KBM-7 (cell line): Measurements from ENCODE around the gene CERT1.
"Not testable (repeated sequence)": the region's sequence is repeated elsewhere in the genome, so short reads cannot be mapped to it uniquely, and the experiment has no call there.

ENCODE experiments used
- DNase-seq: peaks from one replicate; pipeline ENCODE4 v3.0.0-alpha.2; 2015
- in situ Hi-C: fragments of 300-500 bp; cut with MboI; formaldehyde crosslinking; loops from 2 replicates; pipeline ENCODE4 v1.14.3; 2020; ENCODE audit warnings: low sequenced_read_pairs, low pct_unique_long_range_greater_than_20kb, mixed read lengths

Gene CERT1, protein sequence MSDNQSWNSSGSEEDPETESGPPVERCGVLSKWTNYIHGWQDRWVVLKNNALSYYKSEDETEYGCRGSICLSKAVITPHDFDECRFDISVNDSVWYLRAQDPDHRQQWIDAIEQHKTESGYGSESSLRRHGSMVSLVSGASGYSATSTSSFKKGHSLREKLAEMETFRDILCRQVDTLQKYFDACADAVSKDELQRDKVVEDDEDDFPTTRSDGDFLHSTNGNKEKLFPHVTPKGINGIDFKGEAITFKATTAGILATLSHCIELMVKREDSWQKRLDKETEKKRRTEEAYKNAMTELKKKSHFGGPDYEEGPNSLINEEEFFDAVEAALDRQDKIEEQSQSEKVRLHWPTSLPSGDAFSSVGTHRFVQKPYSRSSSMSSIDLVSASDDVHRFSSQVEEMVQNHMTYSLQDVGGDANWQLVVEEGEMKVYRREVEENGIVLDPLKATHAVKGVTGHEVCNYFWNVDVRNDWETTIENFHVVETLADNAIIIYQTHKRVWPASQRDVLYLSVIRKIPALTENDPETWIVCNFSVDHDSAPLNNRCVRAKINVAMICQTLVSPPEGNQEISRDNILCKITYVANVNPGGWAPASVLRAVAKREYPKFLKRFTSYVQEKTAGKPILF

GRCh38 chr5:75511435-75512382 is at the start of gene CERT1, which contains the start of gene POLK:
CERT1 (minus strand) TSS chr5:75511629; CDS start chr5:75511207, 422 bp downstream.
POLK (plus strand) TSS chr5:75511891.
- in situ Hi-C loops: no loop called here
- peak; percentile 98 for DNase-seq

GRCh38 chr5:75560655-75561054 is 49.2 kb upstream of the CERT1 start:
- DNase-seq, in situ Hi-C loops: not testable (repeated sequence)

- in situ Hi-C loops: no loop called here
Measured at GRCh38 chr5:75558981-75559632, 47.7 kb upstream of the CERT1 start.

DNA sequence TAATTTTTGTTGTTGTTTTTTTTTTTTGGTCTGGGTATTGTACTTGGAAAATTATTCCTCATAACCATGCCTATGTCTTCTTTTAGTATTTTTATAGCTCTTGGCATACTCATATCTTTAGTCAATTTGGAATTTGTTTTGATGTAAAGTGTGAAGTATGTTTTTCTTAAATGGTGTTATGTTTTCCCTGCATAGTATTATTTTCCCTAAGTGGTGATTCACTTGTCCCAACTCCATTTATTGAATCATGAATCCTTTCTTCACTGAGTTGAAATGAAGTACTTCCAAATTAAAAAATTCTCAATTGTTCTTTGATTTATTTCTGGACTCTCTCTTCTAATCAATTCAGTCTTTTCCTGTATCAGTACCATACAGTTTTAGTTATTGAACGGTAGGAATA is 46.8 kb upstream of the CERT1 start:
- in situ Hi-C loops: no loop called here
- DNase-seq: no peak

More at GRCh38 chr5:75558981-75559632, 47.7 kb upstream of the CERT1 start:
- peak; percentile 44 for DNase-seq

DNA sequence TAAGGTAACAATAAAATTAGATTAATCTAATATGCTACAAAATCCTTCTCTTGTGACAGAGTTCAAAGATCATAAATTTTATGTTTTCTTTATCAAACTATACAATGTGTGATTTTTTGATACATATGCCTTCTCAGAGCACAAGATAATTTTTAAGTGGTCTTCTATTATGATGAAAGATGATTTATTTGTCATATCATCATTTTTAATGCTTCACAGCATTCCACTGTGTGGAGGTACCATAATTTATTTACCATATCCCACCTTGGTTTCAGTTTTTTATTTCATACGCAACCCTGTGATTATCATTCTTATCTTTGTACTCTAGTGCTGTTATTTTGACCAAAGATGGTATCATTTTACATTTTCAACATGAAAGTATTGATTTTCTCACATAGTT is 41.9 kb upstream of the CERT1 start:
- in situ Hi-C loops: no loop called here
- no peak for DNase-seq

DNA sequence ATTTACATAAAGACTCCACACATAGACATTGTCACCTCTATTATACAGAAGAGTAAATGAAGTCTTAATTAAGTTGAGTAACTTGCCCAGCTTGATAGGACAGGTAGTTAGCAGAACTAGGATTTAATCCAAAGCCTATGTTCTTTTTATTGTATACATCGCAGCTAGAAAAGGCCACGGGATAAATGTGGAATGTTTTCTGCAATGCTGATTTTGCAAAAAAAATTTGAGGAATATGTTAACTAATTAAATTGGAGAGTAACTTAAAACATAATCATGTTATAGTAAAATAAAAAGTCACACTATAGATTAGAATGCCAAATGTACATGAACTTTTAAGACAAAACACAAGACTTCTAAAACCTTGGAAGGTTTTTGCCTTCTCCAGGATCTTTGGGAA is 41.3 kb upstream of the CERT1 start:
- no peak for DNase-seq
- in situ Hi-C loops: no loop called here

- DNase-seq: no peak
- in situ Hi-C loops: no loop called here
Measured at GRCh38 chr5:75551471-75551870, 40.0 kb upstream of the CERT1 start.

DNA sequence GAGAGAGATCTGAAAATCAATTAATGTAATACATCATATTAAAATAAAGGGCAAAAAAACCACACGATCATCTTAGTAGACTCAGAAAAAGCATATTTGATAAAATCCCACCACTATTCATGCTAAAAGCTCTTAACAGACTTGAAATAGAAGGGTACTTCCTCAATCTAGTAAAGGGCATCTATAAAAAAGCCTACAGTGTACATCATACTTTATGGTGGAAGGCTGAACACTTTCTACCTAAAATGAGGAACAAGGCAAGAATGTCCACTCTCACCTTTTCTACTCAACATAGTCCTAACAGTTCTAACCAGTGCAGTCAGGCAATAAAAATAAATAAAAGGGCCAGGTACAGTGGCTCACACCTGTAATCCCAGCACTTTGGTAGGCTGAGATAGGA is 39.2 kb upstream of the CERT1 start:
- peak; percentile 35 for DNase-seq
- in situ Hi-C loops: no loop called here

- in situ Hi-C loops: no loop called here
Measured at GRCh38 chr5:75547812-75548211, 36.4 kb upstream of the CERT1 start.

DNA sequence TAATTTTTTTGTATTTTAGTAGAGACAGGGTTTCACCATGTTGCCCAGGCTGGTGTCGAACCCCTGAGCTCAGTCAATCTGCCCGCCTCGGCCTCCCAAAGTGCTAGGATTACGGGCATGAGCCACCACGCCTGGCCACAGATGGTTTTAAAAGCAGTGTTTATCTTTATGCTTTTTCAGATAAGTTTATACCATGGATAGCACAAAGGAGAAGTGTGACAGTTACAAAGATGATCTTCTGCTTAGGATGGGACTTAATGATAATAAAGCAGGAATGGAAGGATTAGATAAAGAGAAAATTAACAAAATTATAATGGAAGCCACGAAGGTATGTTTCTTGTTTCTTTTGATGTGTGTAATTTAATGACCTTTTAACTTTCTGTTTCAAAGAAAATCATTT is 35.4 kb upstream of the CERT1 start:
- DNase-seq: no peak
- in situ Hi-C loops: no loop called here

More at GRCh38 chr5:75547812-75548211, 36.4 kb upstream of the CERT1 start:
- no peak for DNase-seq

DNA sequence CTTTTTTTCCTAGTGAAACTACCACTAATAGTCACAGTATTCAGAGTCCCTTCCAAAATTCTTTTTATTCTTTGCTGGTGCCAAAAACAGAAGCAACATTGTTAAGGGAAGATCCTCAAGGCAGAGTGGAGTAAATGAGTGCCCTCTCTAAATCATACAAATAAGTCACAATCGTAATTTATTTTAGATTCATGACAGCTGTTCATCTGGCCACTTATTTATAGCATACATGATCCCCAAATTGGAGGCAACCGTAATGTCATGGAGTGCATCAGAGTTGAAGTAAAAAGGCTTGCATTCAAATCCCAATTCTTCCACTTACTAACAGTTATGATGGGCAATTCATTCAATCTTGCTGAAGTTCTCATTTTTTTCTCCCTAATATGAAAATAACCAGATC is 33.7 kb upstream of the CERT1 start:
- in situ Hi-C loops: no loop called here
- no peak for DNase-seq

DNA sequence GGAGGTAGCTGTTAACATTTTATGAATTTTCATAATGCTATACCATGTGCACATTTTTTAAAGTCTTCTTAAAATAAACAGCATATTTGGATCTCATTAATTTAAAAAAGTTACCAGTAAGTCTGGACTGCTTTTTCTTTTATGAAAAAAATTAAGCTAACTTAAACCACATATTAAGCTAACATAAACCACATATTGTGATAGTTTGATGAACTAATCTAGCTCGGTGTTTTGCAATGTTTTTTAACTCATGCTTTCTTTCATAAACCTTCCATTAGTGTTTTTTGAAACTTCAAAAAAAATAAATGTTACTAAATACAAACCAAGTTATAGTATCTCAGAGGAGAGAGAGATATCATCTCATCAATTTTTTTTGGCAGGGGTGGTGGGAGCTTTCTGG is 26.8 kb upstream of the CERT1 start:
- in situ Hi-C loops: no loop called here

GRCh38 chr5:75536694-75537360 is 25.4 kb upstream of the CERT1 start:
- DNase-seq: no peak

More for the DNA sequence above, 26.8 kb upstream of the CERT1 start:
- DNase-seq: no peak

DNA sequence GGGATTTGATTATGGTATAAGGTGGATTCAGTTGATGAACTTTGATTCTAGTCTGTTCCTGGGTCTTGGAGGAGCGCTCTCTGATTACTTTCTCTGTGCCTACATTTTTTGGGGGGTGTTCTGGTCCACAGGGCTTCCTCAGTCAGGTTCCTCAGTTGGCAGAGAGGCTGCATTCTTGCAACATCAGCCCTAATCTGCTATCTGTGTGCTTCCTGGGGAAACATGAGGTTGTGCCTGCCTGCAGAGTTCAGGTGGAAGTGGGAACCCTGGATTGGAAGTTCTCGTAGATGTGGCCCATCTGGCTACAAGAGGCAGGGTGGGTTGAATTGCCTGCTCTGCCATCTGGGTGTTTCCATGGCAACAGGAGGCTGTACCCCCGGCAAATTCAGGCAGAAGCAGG is 24.7 kb upstream of the CERT1 start:
- in situ Hi-C loops: no loop called here
- DNase-seq: no peak

More at GRCh38 chr5:75536694-75537360, 25.4 kb upstream of the CERT1 start:
- in situ Hi-C loops: no loop called here

DNA sequence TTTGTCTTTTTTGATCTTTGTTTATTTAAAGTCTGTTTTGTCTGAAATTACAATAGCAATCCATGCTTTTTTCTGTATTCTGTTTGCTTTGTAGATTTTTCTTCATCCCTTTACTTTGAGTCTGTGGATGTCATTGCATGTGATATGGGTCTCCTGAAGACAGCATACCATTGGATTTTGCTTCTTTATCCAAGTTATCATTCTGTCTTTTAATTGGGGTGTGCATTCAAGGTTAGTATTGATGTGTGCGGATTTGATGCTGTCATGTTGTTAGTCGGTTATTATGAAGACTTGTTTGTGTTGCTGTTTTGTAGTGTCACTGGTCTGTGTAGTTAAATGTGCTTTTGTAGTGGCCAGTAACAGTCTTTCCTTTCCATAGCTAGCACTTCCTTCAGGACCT is 23.3 kb upstream of the CERT1 start:
- no peak for DNase-seq
- in situ Hi-C loops: no loop called here

DNA sequence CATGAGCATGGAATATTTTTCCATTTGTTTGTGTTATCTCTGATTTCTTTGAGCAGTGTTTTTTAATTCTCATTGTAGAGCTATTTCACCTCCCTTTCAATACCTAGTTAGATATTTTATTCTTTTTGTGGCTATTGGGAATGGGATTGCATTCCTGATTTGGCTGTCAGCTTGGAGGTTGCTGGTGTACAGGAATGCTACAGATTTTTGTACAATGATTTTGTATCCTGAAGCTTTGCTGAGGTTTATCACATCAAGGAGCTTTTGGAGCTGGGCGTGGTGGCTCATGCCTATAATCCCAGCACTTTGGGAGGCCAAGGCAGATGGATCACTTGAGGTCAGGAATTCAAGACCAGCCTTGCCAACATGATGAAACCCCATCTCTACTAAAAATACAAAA is 22.3 kb upstream of the CERT1 start:
- in situ Hi-C loops, DNase-seq: not testable (repeated sequence)

- in situ Hi-C loops: no loop called here
Measured at GRCh38 chr5:75532190-75532589, 20.8 kb upstream of the CERT1 start.

GRCh38 chr5:75529185-75529584 is 17.8 kb upstream of the CERT1 start:
- no peak for DNase-seq
- in situ Hi-C loops: no loop called here

More at GRCh38 chr5:75532190-75532589, 20.8 kb upstream of the CERT1 start:
- DNase-seq: no peak
